B cell (primary cell): ENCODE results near the gene TTLL5. TPM values are rescaled to one million over a fixed set of nuclear protein-coding genes. Genes with fewer than 3 reads are reported as not detected.

Source experiments
- ATAC-seq: fragments of 200-7000 bp; cut with Tn5 transposase; one replicate; pipeline ENCODE4 v1.10.0; 2021; ENCODE audit warnings: low read depth, mild to moderate bottlenecking, moderate number of reproducible peaks, moderate library complexity
- CTCF ChIA-PET: fragments of 350-600 bp; sonication (Branson Sonifier 250); formaldehyde crosslinking; loops from one replicate; lab custom pipeline; 2021; ENCODE audit warnings: antibody characterized with exemption, inconsistent platforms; lab: Charles Lee
- POLR2A ChIA-PET: fragments of 350-600 bp; sonication (Branson Sonifier 250); formaldehyde crosslinking; loops from one replicate; lab custom pipeline; 2021; ENCODE audit warnings: antibody characterized with exemption; lab: Charles Lee
- DNase-seq: peaks from one replicate; pipeline ENCODE4 v3.0.0; 2013
- H2AFZ ChIP-seq: 2 replicates; pipeline ENCODE4 v1.6.1; 2012; ENCODE audit warnings: mild to moderate bottlenecking, low read depth, low read length; ENCODE audit not compliant: insufficient read depth, poor library complexity, severe bottlenecking
- H3K27ac ChIP-seq, 2 donors: 1 replicate in 1 of 2; 2 replicates in 1 of 2; pipeline ENCODE4 v1.5.1; 2012 to 2013; ENCODE audit warnings: low read length in 2 of 2, mild to moderate bottlenecking in 2 of 2, moderate library complexity in 1 of 2
- H3K27me3 ChIP-seq, 4 experiments: fragments of 200-600 bp in 1 of 4; sonication (generic) in 1 of 4; replicated peaks in 1 of 4; 1 replicate in 2 of 4; 2 replicates in 2 of 4; pipeline versions ENCODE4 v1.6.1 to v1.7.0; 2013 to 2016; ENCODE audit warnings: low read length in 3 of 4, mild to moderate bottlenecking in 2 of 4, mixed read lengths in 1 of 4, moderate library complexity in 1 of 4; ENCODE audit not compliant: insufficient read depth in 4 of 4, control insufficient read depth in 3 of 4; ENCODE audit errors: control extremely low read depth in 1 of 4
- H3K36me3 ChIP-seq, 2 experiments: replicated peaks in 1 of 2; 1 replicate in 1 of 2; 2 replicates in 1 of 2; pipeline versions ENCODE4 v1.6.1 to v1.7.1; 2013; ENCODE audit warnings: low read length in 1 of 2; ENCODE audit not compliant: insufficient read depth in 2 of 2, control insufficient read depth in 1 of 2; ENCODE audit errors: control extremely low read depth in 1 of 2, extremely low read depth in 1 of 2
- H3K4me1 ChIP-seq, 2 donors: fragments of 200-600 bp in 1 of 2; sonication (generic) in 1 of 2; 1 replicate in 1 of 2; 2 replicates in 1 of 2; pipeline versions ENCODE4 v1.5.1 to v1.6.1; 2013 to 2017; ENCODE audit warnings: low read length in 2 of 2; ENCODE audit not compliant: control insufficient read depth in 2 of 2, insufficient read depth in 2 of 2
- H3K4me2 ChIP-seq: replicated peaks from 2 replicates; pipeline ENCODE3; 2012; ENCODE audit warnings: mild to moderate bottlenecking, low read depth, low read length; ENCODE audit not compliant: poor library complexity, severe bottlenecking
- H3K4me3 ChIP-seq, 5 experiments: fragments of 200-600 bp in 1 of 5; sonication (generic) in 1 of 5; 1 replicate in 3 of 5; 2 replicates in 2 of 5; pipeline versions ENCODE4 v1.5.1 to v1.7.0; 2011 to 2016; ENCODE audit warnings: low read length in 4 of 5, mild to moderate bottlenecking in 4 of 5, low read depth in 2 of 5, control low read depth in 1 of 5, moderate library complexity in 1 of 5; ENCODE audit not compliant: insufficient read depth in 1 of 5; ENCODE audit errors: control extremely low read depth in 1 of 5, extremely low read depth in 1 of 5
- H3K79me2 ChIP-seq: fragments of 200-600 bp; sonication (generic); one replicate; pipeline ENCODE4 v1.6.0; 2016; ENCODE audit warnings: low read length; ENCODE audit not compliant: control insufficient read depth, insufficient read depth
- H3K9ac ChIP-seq: fragments of 200-600 bp; sonication (generic); 2 replicates; pipeline ENCODE4 v1.6.1; 2017; ENCODE audit warnings: mild to moderate bottlenecking, low read length, moderate library complexity
- H3K9me3 ChIP-seq, 3 donors: one replicate each; pipeline versions ENCODE4 v1.6.1 to v1.7.1; 2013; ENCODE audit warnings: low read length in 2 of 3; ENCODE audit not compliant: control insufficient read depth in 2 of 3, insufficient read depth in 1 of 3; ENCODE audit errors: control extremely low read depth in 1 of 3
- H4K20me1 ChIP-seq: 2 replicates; pipeline ENCODE4 v1.6.0; 2012; ENCODE audit warnings: mild to moderate bottlenecking, low read length; ENCODE audit not compliant: insufficient read depth, control insufficient read depth, poor library complexity, severe bottlenecking
- H3K27ac Mint-ChIP-seq: one replicate; pipeline ENCODE4 v1.8.0; 2021; ENCODE audit warnings: mixed read lengths
- H3K27me3 Mint-ChIP-seq: one replicate; pipeline ENCODE4 v1.8.0; 2021; ENCODE audit warnings: mixed read lengths
- H3K4me1 Mint-ChIP-seq: one replicate; pipeline ENCODE4 v1.8.0; 2021; ENCODE audit warnings: mixed read lengths
- H3K4me3 Mint-ChIP-seq: one replicate; pipeline ENCODE4 v1.8.0; 2021; ENCODE audit warnings: mixed read lengths
- H3K9me3 Mint-ChIP-seq: one replicate; pipeline ENCODE4 v1.8.0; 2022; ENCODE audit warnings: mixed read lengths; ENCODE audit not compliant: insufficient read depth
- CTCF ChIP-seq: fragments of 200-600 bp; IDR thresholded peaks from one replicate; pipeline ENCODE4 v1.8.0; 2022; ENCODE audit warnings: antibody characterized with exemption, mild to moderate bottlenecking
- EZH2 ChIP-seq: IDR thresholded peaks from 2 replicates; pipeline ENCODE4 v1.6.1; 2012; ENCODE audit warnings: borderline replicate concordance, low read depth, mild to moderate bottlenecking, moderate library complexity, low read length; ENCODE audit not compliant: insufficient read depth, poor library complexity, severe bottlenecking
- WGBS: methylation state at CpG from one replicate; pipeline ENCODE4 v1.1.5; 2013; ENCODE audit warnings: missing lambda C conversion rate; ENCODE audit not compliant: insufficient coverage; 5-methylcytosine and 5-hydroxymethylcytosine counted together
- intact Hi-C: fragments of 100-400 bp; cut with micrococcal nuclease; formaldehyde crosslinking; loops from one replicate; pipeline ENCODE4 v1.10.0; 2022
- polyA plus RNA-seq: library from polyadenylated mRNA; depleted of rRNA; stranded (reverse); fragments of >200 nt; gene quantifications from 2 replicates; pipeline ENCODE4 v1.2.3, GENCODE V29; 2012
- total RNA-seq, 2 donors: library from RNA; stranded (reverse); fragments of 120-200 nt in 1 of 2; gene quantifications; 1 replicate in 1 of 2; 2 replicates in 1 of 2; pipeline versions ENCODE4 v1.2.3 to v1.2.4, GENCODE V29; 2013 to 2022

The TTLL5 gene
- total and polyA plus RNA-seq, 2 donors (not counting 1 experiment from before 2014, with no cell fraction given) = 10.9 to 50.9 TPM

GRCh38 chr14:75715926-75716780, 55.1 kb downstream of the TTLL5 start:
- ChIA-PET CTCF (interaction anchor here (0.8 to 1.2 kb wide), 2 partner anchors 190 to 267 kb away, joined by 4 read pairs; no protein-coding TSS in a partner anchor), POLR2A (no interaction called here)
- no peaks in the 10 kb centered on the region for H3K9me3 Mint-ChIP-seq
- H3K36me3 ChIP-seq = peaks cover 0 to 6% of the 10 kb centered on the region in 2 experiments
- intact Hi-C loops = no loop called here
- no peaks in the 10 kb centered on the region for H3K4me1 Mint-ChIP-seq
- H3K4me3 Mint-ChIP-seq = no peak overlapping the region
- no peak overlapping the region for H3K27ac Mint-ChIP-seq
- H4K20me1 ChIP-seq = no peaks in the 10 kb centered on the region
- ATAC-seq = no peak
- no peak overlapping the region for H3K9ac ChIP-seq
- H3K4me1 ChIP-seq = no peaks in the 10 kb centered on the region
- no peak for DNase-seq
- no peak for TF ChIP-seq CTCF
- TF ChIP-seq EZH2 = no peak
- 80% methylated on average over 1 of the region's 2 CpGs for WGBS
- H3K27ac ChIP-seq = no peak overlapping the region
- H3K79me2 ChIP-seq = no peaks in the 10 kb centered on the region
- no peaks in the 10 kb centered on the region for H3K27me3 Mint-ChIP-seq
- no peak overlapping the region for H3K4me3 ChIP-seq
- no peaks in the 10 kb centered on the region for H3K27me3 ChIP-seq
- no peak overlapping the region for H3K4me2 ChIP-seq
- H2AFZ ChIP-seq = no peak overlapping the region
- no peaks in the 10 kb centered on the region for H3K9me3 ChIP-seq

DNA sequence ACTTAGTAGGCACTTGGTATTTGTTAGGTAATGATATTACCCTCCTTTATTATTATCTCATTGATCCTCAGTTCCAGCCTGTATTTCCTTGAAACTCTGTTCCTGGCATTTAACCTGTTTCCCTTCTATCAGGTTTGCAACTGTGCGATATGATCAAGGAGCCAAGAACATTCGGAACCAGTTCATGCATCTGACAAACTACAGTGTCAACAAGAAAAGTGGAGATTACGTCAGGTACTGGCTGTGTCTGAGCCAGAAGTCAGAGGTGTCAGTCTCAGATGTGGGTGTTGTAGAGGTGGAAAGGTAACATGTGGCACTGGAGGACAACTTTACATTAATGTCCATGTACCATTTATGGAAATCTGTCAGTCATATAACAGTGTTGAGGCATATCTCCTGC, 56.7 kb downstream of the TTLL5 start:
- WGBS = 100% methylated on average over 3 of the region's 3 CpGs
- no peak overlapping the region for H3K27ac ChIP-seq
- Mint-ChIP-seq H3K9me3 (no peaks in the 10 kb centered on the region), H3K27ac (no peak overlapping the region), H3K4me3 (no peak overlapping the region), H3K27me3 (no peaks in the 10 kb centered on the region), H3K4me1 (no peaks in the 10 kb centered on the region)
- ATAC-seq (no peak), DNase-seq (no peak)
- H3K27me3 ChIP-seq = no peaks in the 10 kb centered on the region
- no peaks in the 10 kb centered on the region for H4K20me1 ChIP-seq
- no peak for TF ChIP-seq CTCF
- no peak overlapping the region for H3K9ac ChIP-seq
- no peaks in the 10 kb centered on the region for H3K4me1 ChIP-seq
- no peak overlapping the region for H2AFZ ChIP-seq
- ChIA-PET CTCF (interaction anchor here (0.8 to 1.3 kb wide), 3 partner anchors 189 to 265 kb away, joined by 3 to 4 read pairs (median 4); partner anchors contain the start of gene TGFB3), POLR2A (no interaction called here)
- H3K79me2 ChIP-seq = no peaks in the 10 kb centered on the region
- no peaks in the 10 kb centered on the region for H3K9me3 ChIP-seq
- intact Hi-C loops = no loop called here
- H3K4me3 ChIP-seq = no peak overlapping the region
- H3K4me2 ChIP-seq = no peak overlapping the region
- H3K36me3 ChIP-seq = peaks cover 0 to 9% of the 10 kb centered on the region in 2 experiments
